IPS-NIHi7 (cell line): ENCODE measurements around the gene AIF1.

ENCODE experiments used
- DNase-seq: peaks from one replicate; pipeline ENCODE4 v3.0.0; 2012; ENCODE audit warnings: mixed read lengths; ENCODE audit errors: extremely low spot score

The AIF1 gene

DNA sequence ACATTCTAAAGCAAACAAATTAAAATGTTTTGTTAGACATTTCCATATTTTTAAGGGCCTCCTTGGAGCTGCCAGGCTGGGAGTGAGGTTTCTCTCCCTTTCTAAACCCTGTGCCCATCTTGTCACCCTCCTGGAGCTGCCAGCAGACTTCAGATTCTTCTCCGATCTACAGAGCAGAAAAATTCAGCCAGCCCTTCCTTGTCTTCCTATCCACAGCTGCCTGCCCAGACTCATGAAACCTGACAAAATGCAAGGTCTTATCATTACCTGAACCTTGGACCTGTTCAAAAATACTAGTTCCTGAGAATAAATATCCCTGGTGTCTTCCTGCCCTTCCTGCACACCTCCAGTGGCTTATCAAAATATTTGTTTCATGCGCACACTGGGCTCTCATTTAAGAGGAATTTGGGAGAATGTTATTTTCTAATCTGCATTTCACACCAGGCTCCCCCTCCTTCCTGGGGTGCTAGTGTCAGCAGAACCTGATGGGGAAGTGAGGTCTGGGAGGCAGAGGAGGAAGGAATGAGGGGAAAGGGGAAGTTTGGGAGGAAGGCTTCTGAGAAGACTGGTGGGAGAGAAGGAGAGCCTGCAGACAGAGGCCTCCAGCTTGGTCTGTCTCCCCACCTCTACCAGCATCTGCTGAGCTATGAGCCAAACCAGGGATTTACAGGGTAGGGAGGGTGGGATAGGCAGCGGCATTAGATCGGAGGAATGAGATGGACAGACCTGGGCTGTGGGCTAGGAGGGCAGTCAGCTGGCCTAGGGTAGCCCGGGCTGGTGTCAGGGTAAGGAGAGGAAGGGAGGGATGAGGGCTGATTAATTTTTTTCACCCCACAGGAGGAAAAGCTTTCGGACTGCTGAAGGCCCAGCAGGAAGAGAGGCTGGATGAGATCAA is at the start of gene AIF1:
AIF1 (plus strand) TSS at position 551 of the 895 bp plus-strand sequence; CDS start at position 647, 96 bp downstream.
- no peak for DNase-seq

DNA sequence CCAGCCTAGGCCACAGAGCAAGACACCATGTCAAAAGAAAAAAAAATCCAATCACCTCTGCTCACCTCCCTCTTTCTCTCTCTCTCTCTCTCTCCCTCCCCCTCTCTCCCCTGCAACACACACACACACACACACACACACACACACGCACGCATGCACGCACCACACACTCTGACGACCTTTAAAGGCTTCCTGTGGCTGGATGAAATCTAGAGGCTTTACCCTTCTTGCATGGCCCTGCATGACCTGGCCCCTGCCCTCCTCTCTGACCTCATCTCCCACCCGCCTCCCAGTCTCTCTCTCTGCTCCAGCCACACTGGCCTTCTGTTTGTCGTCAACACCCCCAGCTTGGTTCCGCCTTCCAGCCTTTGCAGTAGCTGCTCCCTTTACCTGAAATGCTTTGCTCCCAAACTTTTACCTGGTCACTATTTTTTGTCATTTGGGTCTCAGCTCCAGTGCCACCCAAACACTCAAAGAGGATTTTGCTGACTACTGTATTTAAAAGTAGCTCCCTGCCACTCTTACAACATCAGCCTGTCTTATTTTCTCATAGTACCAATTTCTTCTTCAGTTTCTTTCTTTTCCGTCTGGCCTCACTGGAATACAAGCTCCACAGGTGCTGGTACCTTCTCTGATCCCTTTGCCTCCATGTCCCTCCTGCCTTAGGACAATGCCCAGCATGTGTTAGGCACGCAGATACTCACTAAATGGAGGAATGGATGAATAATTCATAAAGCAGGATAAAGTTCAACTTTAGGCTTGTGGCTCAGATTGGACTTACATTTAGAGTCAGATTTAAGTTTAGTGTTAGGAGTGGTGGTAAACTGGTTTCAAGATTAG is 47.3 kb upstream of the AIF1 start:
- no peak for DNase-seq

- DNase-seq = no peak
Observed at GRCh38 chr6:31568537-31568961, 46.5 kb upstream of the AIF1 start.

DNA sequence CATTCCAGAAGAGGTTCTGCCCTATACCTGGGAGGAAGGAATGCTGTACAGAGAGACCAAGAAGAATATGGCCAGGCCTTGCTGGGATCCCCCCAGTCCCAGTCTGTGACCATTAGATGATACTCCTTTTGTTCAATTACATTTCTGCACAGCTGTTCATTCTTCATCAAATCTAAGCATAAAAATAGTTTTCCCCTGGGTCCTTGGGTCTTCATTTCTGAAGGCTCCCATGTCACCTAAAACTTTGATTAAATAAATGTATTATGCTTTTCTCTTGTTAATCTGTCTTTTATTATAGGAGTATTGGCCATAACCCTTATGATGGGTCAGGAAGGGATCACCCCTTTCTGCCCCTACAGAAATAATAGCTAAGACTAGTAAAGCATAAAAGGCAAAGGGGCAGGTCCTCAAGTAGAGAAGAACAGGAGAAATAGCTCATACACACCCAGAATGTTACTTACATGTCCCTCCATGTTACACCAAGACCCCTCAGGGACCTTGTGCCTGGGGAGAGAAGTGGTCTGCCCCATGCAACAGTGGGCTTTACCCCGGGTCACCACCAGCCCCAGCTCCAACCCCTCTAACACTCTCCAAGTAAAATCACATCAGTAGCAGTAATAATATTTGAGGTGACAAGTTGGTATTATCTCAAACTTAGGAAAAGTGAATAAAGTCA is 45.0 kb upstream of the AIF1 start:
- DNase-seq = no peak

DNA sequence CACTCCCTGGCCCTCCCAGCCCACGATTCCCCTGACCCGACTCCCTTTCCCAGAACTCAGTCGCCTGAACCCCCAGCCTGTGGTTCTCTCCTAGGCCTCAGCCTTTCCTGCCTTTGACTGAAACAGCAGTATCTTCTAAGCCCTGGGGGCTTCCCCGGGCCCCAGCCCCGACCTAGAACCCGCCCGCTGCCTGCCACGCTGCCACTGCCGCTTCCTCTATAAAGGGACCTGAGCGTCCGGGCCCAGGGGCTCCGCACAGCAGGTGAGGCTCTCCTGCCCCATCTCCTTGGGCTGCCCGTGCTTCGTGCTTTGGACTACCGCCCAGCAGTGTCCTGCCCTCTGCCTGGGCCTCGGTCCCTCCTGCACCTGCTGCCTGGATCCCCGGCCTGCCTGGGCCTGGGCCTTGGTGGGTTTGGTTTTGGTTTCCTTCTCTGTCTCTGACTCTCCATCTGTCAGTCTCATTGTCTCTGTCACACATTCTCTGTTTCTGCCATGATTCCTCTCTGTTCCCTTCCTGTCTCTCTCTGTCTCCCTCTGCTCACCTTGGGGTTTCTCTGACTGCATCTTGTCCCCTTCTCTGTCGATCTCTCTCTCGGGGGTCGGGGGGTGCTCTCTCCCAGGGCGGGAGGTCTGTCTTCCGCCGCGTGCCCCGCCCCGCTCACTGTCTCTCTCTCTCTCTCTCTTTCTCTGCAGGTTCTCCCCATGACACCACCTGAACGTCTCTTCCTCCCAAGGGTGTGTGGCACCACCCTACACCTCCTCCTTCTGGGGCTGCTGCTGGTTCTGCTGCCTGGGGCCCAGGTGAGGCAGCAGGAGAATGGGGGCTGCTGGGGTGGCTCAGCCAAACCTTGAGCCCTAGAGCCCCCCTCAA is 42.8 kb upstream of the AIF1 start, which contains the start of gene LTA:
LTA (plus strand) TSS at position 249 of the 871 bp plus-strand sequence; CDS start at position 703, 454 bp downstream.
- DNase-seq = no peak

DNA sequence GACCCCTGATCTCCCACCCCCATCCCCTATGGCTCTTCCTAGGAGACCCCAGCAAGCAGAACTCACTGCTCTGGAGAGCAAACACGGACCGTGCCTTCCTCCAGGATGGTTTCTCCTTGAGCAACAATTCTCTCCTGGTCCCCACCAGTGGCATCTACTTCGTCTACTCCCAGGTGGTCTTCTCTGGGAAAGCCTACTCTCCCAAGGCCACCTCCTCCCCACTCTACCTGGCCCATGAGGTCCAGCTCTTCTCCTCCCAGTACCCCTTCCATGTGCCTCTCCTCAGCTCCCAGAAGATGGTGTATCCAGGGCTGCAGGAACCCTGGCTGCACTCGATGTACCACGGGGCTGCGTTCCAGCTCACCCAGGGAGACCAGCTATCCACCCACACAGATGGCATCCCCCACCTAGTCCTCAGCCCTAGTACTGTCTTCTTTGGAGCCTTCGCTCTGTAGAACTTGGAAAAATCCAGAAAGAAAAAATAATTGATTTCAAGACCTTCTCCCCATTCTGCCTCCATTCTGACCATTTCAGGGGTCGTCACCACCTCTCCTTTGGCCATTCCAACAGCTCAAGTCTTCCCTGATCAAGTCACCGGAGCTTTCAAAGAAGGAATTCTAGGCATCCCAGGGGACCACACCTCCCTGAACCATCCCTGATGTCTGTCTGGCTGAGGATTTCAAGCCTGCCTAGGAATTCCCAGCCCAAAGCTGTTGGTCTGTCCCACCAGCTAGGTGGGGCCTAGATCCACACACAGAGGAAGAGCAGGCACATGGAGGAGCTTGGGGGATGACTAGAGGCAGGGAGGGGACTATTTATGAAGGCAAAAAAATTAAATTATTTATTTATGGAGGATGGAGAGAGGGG is 41.6 kb upstream of the AIF1 start:
- DNase-seq = no peak

- DNase-seq = peak; percentile 44
Observed at GRCh38 chr6:31574106-31575061, 40.6 kb upstream of the AIF1 start.

- DNase-seq = no peak
Observed at GRCh38 chr6:31575335-31575901, 39.6 kb upstream of the AIF1 start, which contains the start of gene TNF. Gene TNF, plus strand, starts transcription at chr6:31575565. Its CDS starts 177 bp downstream, at chr6:31575742.

- DNase-seq = no peak
Observed at GRCh38 chr6:31575952-31576685, 38.9 kb upstream of the AIF1 start.

- DNase-seq = no peak
Observed at GRCh38 chr6:31576897-31577578, 38.0 kb upstream of the AIF1 start.

- no peak for DNase-seq
Observed at GRCh38 chr6:31577579-31577966, 37.5 kb upstream of the AIF1 start.

DNA sequence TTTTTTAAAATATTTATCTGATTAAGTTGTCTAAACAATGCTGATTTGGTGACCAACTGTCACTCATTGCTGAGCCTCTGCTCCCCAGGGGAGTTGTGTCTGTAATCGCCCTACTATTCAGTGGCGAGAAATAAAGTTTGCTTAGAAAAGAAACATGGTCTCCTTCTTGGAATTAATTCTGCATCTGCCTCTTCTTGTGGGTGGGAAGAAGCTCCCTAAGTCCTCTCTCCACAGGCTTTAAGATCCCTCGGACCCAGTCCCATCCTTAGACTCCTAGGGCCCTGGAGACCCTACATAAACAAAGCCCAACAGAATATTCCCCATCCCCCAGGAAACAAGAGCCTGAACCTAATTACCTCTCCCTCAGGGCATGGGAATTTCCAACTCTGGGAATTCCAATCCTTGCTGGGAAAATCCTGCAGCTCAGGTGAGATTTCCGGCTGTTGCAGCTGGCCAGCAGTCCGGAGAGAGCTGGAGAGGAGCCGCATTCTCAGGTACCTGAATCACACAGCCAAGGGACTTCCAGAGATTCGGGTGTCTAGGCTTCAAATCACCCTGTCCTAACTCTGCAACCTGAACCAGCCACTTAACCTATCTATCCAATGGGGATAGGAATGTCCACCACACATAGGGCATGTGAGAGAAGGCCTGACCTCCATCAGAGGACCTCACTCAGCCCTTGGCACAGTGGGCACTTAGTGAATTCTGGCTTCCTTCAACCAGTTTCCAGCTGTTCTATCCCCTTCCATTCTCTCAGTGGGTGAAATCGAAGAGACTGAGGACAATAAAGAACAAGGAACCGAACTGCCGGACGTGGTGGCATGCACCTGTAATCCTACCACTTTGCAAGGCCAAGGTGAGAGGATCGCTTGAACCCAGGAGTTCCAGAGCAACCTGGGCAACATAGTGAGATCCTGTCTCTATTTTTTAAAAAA is 36.6 kb upstream of the AIF1 start:
- peak; percentile 67 for DNase-seq

- DNase-seq = no peak
Observed at GRCh38 chr6:31579119-31579505, 35.9 kb upstream of the AIF1 start.

GRCh38 chr6:31579546-31580437 is 35.2 kb upstream of the AIF1 start:
- no peak for DNase-seq

DNA sequence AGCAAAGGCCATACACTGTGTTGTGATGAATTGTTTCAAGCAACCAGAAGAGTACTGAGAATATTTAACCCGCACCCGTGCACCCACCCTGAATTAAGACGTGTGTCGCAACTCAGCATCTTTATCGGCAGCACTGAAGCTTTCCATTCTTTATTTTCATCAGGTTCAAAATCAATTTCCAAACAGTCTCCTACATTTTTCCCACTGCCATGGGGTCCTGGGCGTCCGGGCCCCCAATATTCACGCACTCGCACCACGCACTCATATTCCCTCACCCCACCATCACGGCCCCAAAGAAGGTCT is 34.6 kb upstream of the AIF1 start:
- DNase-seq = no peak
